Skeletal muscle satellite cell (primary cell): Measurements from ENCODE around the gene ATG4C.

Source experiments
- H3K27me3 ChIP-seq: 2 replicates; pipeline ENCODE4 v1.7.0; 2013; ENCODE audit warnings: low read length; ENCODE audit not compliant: control insufficient read depth, insufficient read depth
- H3K36me3 ChIP-seq: 2 replicates; pipeline ENCODE4 v1.7.0; 2013; ENCODE audit warnings: mild to moderate bottlenecking, control low read depth, low read length; ENCODE audit not compliant: insufficient read depth
- H3K4me1 ChIP-seq: 2 replicates; pipeline ENCODE4 v1.7.0; 2013; ENCODE audit warnings: low read length; ENCODE audit not compliant: control insufficient read depth, insufficient read depth
- H3K4me2 ChIP-seq: 2 replicates; pipeline ENCODE4 v1.7.0; 2013; ENCODE audit warnings: mild to moderate bottlenecking, low read length
- H3K4me3 ChIP-seq: 2 replicates; pipeline ENCODE4 v1.7.0; 2013; ENCODE audit warnings: low read length
- H3K9ac ChIP-seq: 2 replicates; pipeline ENCODE4 v1.7.0; 2013; ENCODE audit warnings: mild to moderate bottlenecking, low read depth, low read length, moderate library complexity
- H3K9me3 ChIP-seq: replicated peaks from 2 replicates; pipeline ENCODE4 v1.7.0; 2013; ENCODE audit warnings: mild to moderate bottlenecking, control low read depth, low read length

Gene ATG4C

GRCh38 chr1:62900566-62900965 is 116.6 kb downstream of the ATG4C start:
- Histone ChIP-seq H3K36me3 (no peaks in the 10 kb centered on the region), H3K4me2 (no peak overlapping the region), H3K9me3 (no peaks in the 10 kb centered on the region), H3K27me3 (no peaks in the 10 kb centered on the region), H3K4me3 (no peak overlapping the region), H3K4me1 (no peaks in the 10 kb centered on the region), H3K9ac (no peak overlapping the region)

- H3K27me3 ChIP-seq = no peaks in the 10 kb centered on the region
- H3K4me1 ChIP-seq = no peaks in the 10 kb centered on the region
- no peak overlapping the region for H3K9ac ChIP-seq
- no peaks in the 10 kb centered on the region for H3K36me3 ChIP-seq
- H3K4me2 ChIP-seq = no peak overlapping the region
- no peak overlapping the region for H3K4me3 ChIP-seq
- no peaks in the 10 kb centered on the region for H3K9me3 ChIP-seq
Observed at GRCh38 chr1:62901650-62902049, 117.7 kb downstream of the ATG4C start.

- Histone ChIP-seq H3K9ac (no peak overlapping the region), H3K27me3 (no peaks in the 10 kb centered on the region), H3K4me1 (no peaks in the 10 kb centered on the region), H3K9me3 (no peaks in the 10 kb centered on the region), H3K4me2 (no peak overlapping the region), H3K4me3 (no peak overlapping the region), H3K36me3 (no peaks in the 10 kb centered on the region)
Observed at GRCh38 chr1:62903522-62903921, 119.6 kb downstream of the ATG4C start.

GRCh38 chr1:62903982-62904855 is 120.3 kb downstream of the ATG4C start:
- H3K4me2 ChIP-seq = no peak overlapping the region
- H3K9me3 ChIP-seq = no peaks in the 10 kb centered on the region
- H3K4me3 ChIP-seq = no peak overlapping the region
- no peaks in the 10 kb centered on the region for H3K36me3 ChIP-seq
- no peaks in the 10 kb centered on the region for H3K4me1 ChIP-seq
- H3K27me3 ChIP-seq = no peaks in the 10 kb centered on the region
- no peak overlapping the region for H3K9ac ChIP-seq

- no peak overlapping the region for H3K9ac ChIP-seq
- no peaks in the 10 kb centered on the region for H3K9me3 ChIP-seq
- H3K27me3 ChIP-seq = no peaks in the 10 kb centered on the region
- no peaks in the 10 kb centered on the region for H3K36me3 ChIP-seq
- no peaks in the 10 kb centered on the region for H3K4me1 ChIP-seq
- no peak overlapping the region for H3K4me3 ChIP-seq
- H3K4me2 ChIP-seq = no peak overlapping the region
Observed at GRCh38 chr1:62904856-62905225, 120.9 kb downstream of the ATG4C start.

GRCh38 chr1:62905309-62905708 is 121.4 kb downstream of the ATG4C start:
- no peaks in the 10 kb centered on the region for H3K9me3 ChIP-seq
- no peak overlapping the region for H3K9ac ChIP-seq
- H3K36me3 ChIP-seq = no peaks in the 10 kb centered on the region
- H3K4me1 ChIP-seq = no peaks in the 10 kb centered on the region
- H3K4me3 ChIP-seq = no peak overlapping the region
- no peak overlapping the region for H3K4me2 ChIP-seq
- H3K27me3 ChIP-seq = no peaks in the 10 kb centered on the region

GRCh38 chr1:62905872-62906271 is 121.9 kb downstream of the ATG4C start:
- no peak overlapping the region for H3K4me3 ChIP-seq
- no peak overlapping the region for H3K4me2 ChIP-seq
- no peaks in the 10 kb centered on the region for H3K9me3 ChIP-seq
- no peak overlapping the region for H3K9ac ChIP-seq
- H3K27me3 ChIP-seq = no peaks in the 10 kb centered on the region
- no peaks in the 10 kb centered on the region for H3K36me3 ChIP-seq
- H3K4me1 ChIP-seq = no peaks in the 10 kb centered on the region

- no peak overlapping the region for H3K4me3 ChIP-seq
- H3K27me3 ChIP-seq = no peaks in the 10 kb centered on the region
- H3K9ac ChIP-seq = no peak overlapping the region
- no peaks in the 10 kb centered on the region for H3K9me3 ChIP-seq
- H3K36me3 ChIP-seq = no peaks in the 10 kb centered on the region
- no peaks in the 10 kb centered on the region for H3K4me1 ChIP-seq
- H3K4me2 ChIP-seq = no peak overlapping the region
Observed at GRCh38 chr1:62906428-62906886, 122.5 kb downstream of the ATG4C start.

GRCh38 chr1:62908168-62908695 is 124.3 kb downstream of the ATG4C start:
- Histone ChIP-seq H3K36me3 (no peaks in the 10 kb centered on the region), H3K4me3 (no peak overlapping the region), H3K9me3 (no peaks in the 10 kb centered on the region), H3K9ac (no peak overlapping the region), H3K27me3 (peaks cover under 1% of the 10 kb centered on the region), H3K4me1 (no peaks in the 10 kb centered on the region), H3K4me2 (no peak overlapping the region)

GRCh38 chr1:62912028-62912638 is 128.2 kb downstream of the ATG4C start:
- H3K4me3 ChIP-seq = no peak overlapping the region
- H3K36me3 ChIP-seq = no peaks in the 10 kb centered on the region
- no peak overlapping the region for H3K4me2 ChIP-seq
- peaks cover 24% of the 10 kb centered on the region for H3K27me3 ChIP-seq
- no peaks in the 10 kb centered on the region for H3K9me3 ChIP-seq
- H3K9ac ChIP-seq = no peak overlapping the region
- no peaks in the 10 kb centered on the region for H3K4me1 ChIP-seq
